Trophoblast cell (in vitro differentiated cells and primary cell): ENCODE results near the gene CYTL1.

ENCODE experiments used
- DNase-seq, 2 donors: peaks; one replicate each; pipeline ENCODE4 v3.0.0-alpha.2; 2016
- H2AFZ ChIP-seq: 2 replicates; pipeline ENCODE4 v1.6.1; 2013; ENCODE audit warnings: low read length, moderate library complexity, mild to moderate bottlenecking; ENCODE audit not compliant: insufficient read depth, poor library complexity
- H2AK5ac ChIP-seq: 2 replicates; pipeline ENCODE4 v1.6.1; 2013; ENCODE audit warnings: mild to moderate bottlenecking, low read length
- H2BK120ac ChIP-seq: 2 replicates; pipeline ENCODE4 v1.6.1; 2013; ENCODE audit warnings: low read length, mild to moderate bottlenecking, moderate library complexity; ENCODE audit not compliant: insufficient read depth, poor library complexity
- H2BK12ac ChIP-seq: 2 replicates; pipeline ENCODE4 v1.6.1; 2013; ENCODE audit warnings: mild to moderate bottlenecking, low read length, moderate library complexity
- H2BK5ac ChIP-seq: 2 replicates; pipeline ENCODE4 v1.6.1; 2013; ENCODE audit warnings: low read length, low read depth, moderate library complexity, mild to moderate bottlenecking; ENCODE audit not compliant: poor library complexity
- H3K14ac ChIP-seq: 2 replicates; pipeline ENCODE4 v1.6.1; 2013; ENCODE audit warnings: mild to moderate bottlenecking, low read length
- H3K18ac ChIP-seq: 2 replicates; pipeline ENCODE4 v1.6.1; 2013; ENCODE audit warnings: mild to moderate bottlenecking, low read length
- H3K23ac ChIP-seq: 2 replicates; pipeline ENCODE4 v1.6.1; 2013; ENCODE audit warnings: low read length
- H3K27ac ChIP-seq: 2 replicates; pipeline ENCODE4 v1.5.1; 2013; ENCODE audit warnings: low read depth, mild to moderate bottlenecking, inconsistent platforms, low read length, moderate library complexity
- H3K27me3 ChIP-seq: 2 replicates; pipeline ENCODE4 v1.6.1; 2013; ENCODE audit warnings: inconsistent platforms, mild to moderate bottlenecking, low read length, moderate library complexity; ENCODE audit not compliant: insufficient read depth
- H3K36me3 ChIP-seq, 2 experiments: 1 replicate in 1 of 2; 2 replicates in 1 of 2; pipeline ENCODE4 v1.6.1; 2013; ENCODE audit warnings: low read length in 2 of 2, mild to moderate bottlenecking in 2 of 2, moderate library complexity in 1 of 2; ENCODE audit not compliant: insufficient read depth in 2 of 2, control insufficient read depth in 1 of 2
- H3K4ac ChIP-seq: 2 replicates; pipeline ENCODE4 v1.6.1; 2013; ENCODE audit warnings: low read depth, mild to moderate bottlenecking, low read length, moderate library complexity
- H3K4me1 ChIP-seq, 2 experiments: 1 replicate in 1 of 2; 2 replicates in 1 of 2; pipeline ENCODE4 v1.6.1; 2013; ENCODE audit warnings: low read length in 2 of 2, mild to moderate bottlenecking in 2 of 2, moderate library complexity in 1 of 2; ENCODE audit not compliant: insufficient read depth in 2 of 2, control insufficient read depth in 1 of 2
- H3K4me2 ChIP-seq: 2 replicates; pipeline ENCODE4 v1.6.1; 2013; ENCODE audit warnings: inconsistent platforms, mild to moderate bottlenecking, low read length, moderate library complexity
- H3K4me3 ChIP-seq: 2 replicates; pipeline ENCODE4 v1.5.1; 2013; ENCODE audit warnings: mild to moderate bottlenecking, low read depth, low read length, inconsistent platforms
- H3K79me1 ChIP-seq: one replicate; pipeline ENCODE4 v1.6.1; 2013; ENCODE audit warnings: low read length
- H3K79me2 ChIP-seq: 2 replicates; pipeline ENCODE4 v1.6.1; 2013; ENCODE audit warnings: low read length, mild to moderate bottlenecking; ENCODE audit not compliant: control insufficient read depth, insufficient read depth, poor library complexity
- H3K9ac ChIP-seq: 2 replicates; pipeline ENCODE4 v1.6.1; 2013; ENCODE audit warnings: mild to moderate bottlenecking, low read length
- H3K9me3 ChIP-seq: 2 replicates; pipeline ENCODE4 v1.6.1; 2013; ENCODE audit warnings: low read depth, mild to moderate bottlenecking, control low read depth, inconsistent platforms, low read length; ENCODE audit not compliant: insufficient read depth
- H4K12ac ChIP-seq: 2 replicates; pipeline ENCODE4 v1.6.1; 2013; ENCODE audit warnings: low read depth, mild to moderate bottlenecking, low read length, moderate library complexity
- H4K8ac ChIP-seq: 2 replicates; pipeline ENCODE4 v1.6.1; 2013; ENCODE audit warnings: low read depth, mild to moderate bottlenecking, low read length, moderate library complexity
- H4K91ac ChIP-seq: one replicate; pipeline ENCODE4 v1.6.1; 2013; ENCODE audit warnings: low read depth, mild to moderate bottlenecking, low read length, moderate library complexity
- WGBS: extraction: QIAGEN DNeasy Blood & Tissue Kit; methylation state at CpG from one replicate; pipeline ENCODE4 v1.1.7; 2013; ENCODE audit warnings: missing lambda C conversion rate; ENCODE audit not compliant: insufficient read length, insufficient coverage; ENCODE audit errors: extremely low coverage; 5-methylcytosine and 5-hydroxymethylcytosine counted together

Gene CYTL1

DNA sequence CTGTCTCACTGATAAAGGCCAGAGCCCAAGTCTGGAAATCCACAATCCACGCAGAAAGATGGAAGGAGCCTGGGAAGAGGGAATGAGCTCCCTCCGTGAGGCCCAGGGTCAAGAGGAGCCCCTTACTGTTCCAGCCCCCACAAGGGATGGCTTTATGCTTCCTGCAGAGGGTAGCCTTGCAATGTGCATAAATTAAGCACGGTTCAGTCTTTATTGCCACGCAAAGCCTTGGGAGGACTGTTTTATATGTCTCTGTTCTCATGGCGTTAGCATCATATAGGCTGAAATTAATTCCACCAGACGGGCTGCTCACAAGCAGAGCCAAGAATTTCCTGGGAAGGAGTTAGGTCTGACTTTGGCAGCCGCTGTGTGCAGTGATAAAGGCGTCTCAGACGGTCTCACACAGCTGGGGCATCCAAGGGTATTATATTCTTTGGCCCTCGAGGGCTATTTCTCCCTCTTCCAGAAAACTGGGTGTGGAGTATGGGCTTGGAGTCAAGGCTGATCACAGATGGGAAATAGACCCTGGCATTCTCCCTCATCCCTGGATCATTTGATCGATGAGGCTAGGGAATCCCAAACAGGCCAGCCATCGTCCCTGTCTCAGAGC, 38.5 kb downstream of the CYTL1 start:
- H3K18ac ChIP-seq: no peak overlapping the region
- no peaks in the 10 kb centered on the region for H3K79me1 ChIP-seq
- no peak overlapping the region for H4K12ac ChIP-seq
- H3K9ac ChIP-seq: no peak overlapping the region
- no peaks in the 10 kb centered on the region for H3K27me3 ChIP-seq
- no peak overlapping the region for H2BK120ac ChIP-seq
- H2AK5ac ChIP-seq: no peak overlapping the region
- no peak overlapping the region for H3K4me3 ChIP-seq
- H2AFZ ChIP-seq: no peak overlapping the region
- H3K4ac ChIP-seq: no peak overlapping the region
- H3K14ac ChIP-seq: no peak overlapping the region
- H3K4me1 ChIP-seq: no peaks in the 10 kb centered on the region
- no peak for DNase-seq
- H3K9me3 ChIP-seq: peaks cover 3% of the 10 kb centered on the region
- no peak overlapping the region for H3K4me2 ChIP-seq
- no peak overlapping the region for H3K23ac ChIP-seq
- H4K91ac ChIP-seq: no peak overlapping the region
- no peaks in the 10 kb centered on the region for H3K36me3 ChIP-seq
- H2BK12ac ChIP-seq: no peak overlapping the region
- no peaks in the 10 kb centered on the region for H3K79me2 ChIP-seq
- H2BK5ac ChIP-seq: no peak overlapping the region
- H3K27ac ChIP-seq: no peak overlapping the region
- no CpG with 5 or more reads among the region's 12 CpGs for WGBS
- H4K8ac ChIP-seq: no peak overlapping the region

DNA sequence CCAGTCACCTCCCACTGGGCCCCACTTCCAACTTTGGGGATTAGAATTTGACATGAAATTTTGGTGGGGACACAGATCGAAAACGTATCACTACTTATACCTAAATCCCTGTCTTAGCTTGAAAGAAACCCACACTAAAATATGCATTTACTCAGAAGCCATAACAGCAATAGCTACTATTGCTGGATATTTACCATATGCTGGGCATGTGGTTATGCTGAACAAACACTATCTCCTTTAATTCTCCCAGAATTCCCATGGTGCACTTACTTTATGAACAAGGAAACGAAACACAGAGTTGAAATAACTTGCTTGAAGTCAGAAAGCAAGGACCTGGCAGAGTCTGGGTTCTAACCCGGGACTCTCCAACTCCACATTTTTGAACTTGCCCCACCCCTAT, 39.3 kb downstream of the CYTL1 start:
- H2BK120ac ChIP-seq: no peak overlapping the region
- H2AK5ac ChIP-seq: no peak overlapping the region
- no peak overlapping the region for H3K4me2 ChIP-seq
- H3K23ac ChIP-seq: no peak overlapping the region
- H2BK5ac ChIP-seq: no peak overlapping the region
- H3K18ac ChIP-seq: no peak overlapping the region
- H3K79me1 ChIP-seq: no peaks in the 10 kb centered on the region
- H4K8ac ChIP-seq: no peak overlapping the region
- no peak overlapping the region for H3K14ac ChIP-seq
- no peak for DNase-seq
- no peak overlapping the region for H3K27ac ChIP-seq
- no peak overlapping the region for H3K9ac ChIP-seq
- no peak overlapping the region for H4K12ac ChIP-seq
- WGBS: no CpG with 5 or more reads among the region's 4 CpGs
- no peak overlapping the region for H2BK12ac ChIP-seq
- no peaks in the 10 kb centered on the region for H3K27me3 ChIP-seq
- no peaks in the 10 kb centered on the region for H3K4me1 ChIP-seq
- no peak overlapping the region for H2AFZ ChIP-seq
- H3K4me3 ChIP-seq: no peak overlapping the region
- peaks cover 4% of the 10 kb centered on the region for H3K9me3 ChIP-seq
- H3K4ac ChIP-seq: no peak overlapping the region
- H3K36me3 ChIP-seq: no peaks in the 10 kb centered on the region
- H3K79me2 ChIP-seq: no peaks in the 10 kb centered on the region
- no peak overlapping the region for H4K91ac ChIP-seq

DNA sequence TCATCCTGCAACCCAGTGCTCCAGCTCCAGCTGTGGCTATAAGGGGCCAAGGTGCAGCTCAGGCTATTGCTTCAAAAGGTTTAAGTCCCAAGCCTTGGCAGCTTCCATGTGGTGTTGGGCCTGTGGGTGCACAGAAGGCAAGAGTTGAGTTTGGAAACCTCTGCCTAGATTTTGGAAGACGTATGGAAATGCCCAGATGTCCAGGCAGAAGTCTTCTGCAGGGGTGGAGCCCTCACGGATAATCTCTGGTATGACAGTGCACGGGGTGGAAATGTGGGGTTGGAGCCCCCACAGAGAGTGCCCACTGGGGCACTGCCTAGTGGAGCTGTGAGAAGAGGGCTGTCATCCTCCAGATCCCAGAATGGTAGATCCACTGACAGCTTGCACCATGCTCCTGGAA, 44.5 kb downstream of the CYTL1 start:
- Histone ChIP-seq H3K9me3 (peaks cover 9% of the 10 kb centered on the region), H4K91ac (no peak overlapping the region), H3K18ac (no peak overlapping the region), H2BK12ac (no peak overlapping the region), H3K27ac (no peak overlapping the region), H2BK5ac (no peak overlapping the region), H3K4me3 (no peak overlapping the region), H4K12ac (no peak overlapping the region), H3K27me3 (no peaks in the 10 kb centered on the region), H3K14ac (no peak overlapping the region), H3K4ac (no peak overlapping the region), H3K36me3 (no peaks in the 10 kb centered on the region), H2AFZ (no peak overlapping the region), H3K4me2 (no peak overlapping the region), H3K79me1 (no peaks in the 10 kb centered on the region), H2BK120ac (no peak overlapping the region), H2AK5ac (no peak overlapping the region), H3K9ac (no peak overlapping the region), H3K79me2 (no peaks in the 10 kb centered on the region), H3K23ac (no peak overlapping the region), H3K4me1 (no peaks in the 10 kb centered on the region), H4K8ac (no peak overlapping the region)
- DNase-seq: no peak
- WGBS: no CpG with 5 or more reads among the region's 3 CpGs

DNA sequence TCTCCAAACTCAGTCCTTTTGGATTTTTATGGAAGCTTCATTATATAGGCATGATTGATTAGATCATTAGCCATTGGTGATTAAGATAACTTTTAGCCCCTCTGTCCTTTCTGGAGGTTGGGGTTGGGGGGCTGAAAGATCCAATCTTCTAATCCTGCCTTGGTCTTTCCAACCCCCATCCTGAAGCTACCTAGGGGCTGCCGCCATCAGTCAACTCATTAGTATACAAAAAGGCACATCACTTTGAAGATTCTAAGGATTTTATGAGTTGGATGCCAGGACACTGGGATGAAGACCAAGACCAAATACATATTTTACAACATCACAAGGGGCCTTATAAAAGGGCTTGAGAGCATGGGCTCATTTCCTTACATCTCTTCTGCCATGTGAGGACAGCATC, 47.5 kb downstream of the CYTL1 start:
- H3K14ac ChIP-seq: no peak overlapping the region
- H2BK12ac ChIP-seq: no peak overlapping the region
- no CpG with 5 or more reads among the region's 1 CpG for WGBS
- H3K4me1 ChIP-seq: no peaks in the 10 kb centered on the region
- no peaks in the 10 kb centered on the region for H3K79me1 ChIP-seq
- H3K27me3 ChIP-seq: no peaks in the 10 kb centered on the region
- no peak overlapping the region for H4K91ac ChIP-seq
- H3K36me3 ChIP-seq: no peaks in the 10 kb centered on the region
- no peak overlapping the region for H3K9ac ChIP-seq
- no peak overlapping the region for H3K23ac ChIP-seq
- no peak overlapping the region for H3K4me2 ChIP-seq
- no peak overlapping the region for H2BK5ac ChIP-seq
- no peak overlapping the region for H4K12ac ChIP-seq
- no peak for DNase-seq
- no peak overlapping the region for H2AFZ ChIP-seq
- no peaks in the 10 kb centered on the region for H3K79me2 ChIP-seq
- H3K9me3 ChIP-seq: peaks cover 7% of the 10 kb centered on the region
- H2AK5ac ChIP-seq: no peak overlapping the region
- H2BK120ac ChIP-seq: no peak overlapping the region
- H3K4ac ChIP-seq: no peak overlapping the region
- H3K18ac ChIP-seq: no peak overlapping the region
- H3K4me3 ChIP-seq: no peak overlapping the region
- H3K27ac ChIP-seq: no peak overlapping the region
- no peak overlapping the region for H4K8ac ChIP-seq
